HepG2 (cell line): ENCODE data around the gene RPL27A. TPM values are rescaled to one million over a fixed set of nuclear protein-coding genes. Genes with fewer than 3 reads are reported as not detected.

ENCODE experiments used
- AHR ChIP-seq: IDR thresholded peaks from 2 replicates; pipeline ENCODE4 v1.6.1; 2018; ENCODE audit warnings: missing genetic modification reagents, missing compliant biosample characterization
- HHEX ChIP-seq: IDR thresholded peaks from 2 replicates; pipeline ENCODE4 v1.6.1; 2016; ENCODE audit warnings: control low read depth
- HIC2 ChIP-seq: sonication (generic); formaldehyde crosslinking; IDR thresholded peaks from 2 replicates; pipeline ENCODE4 v1.9.0; 2022; ENCODE audit warnings: low read depth, missing genetic modification reagents
- HOXA9 ChIP-seq: sonication (generic); formaldehyde crosslinking; IDR thresholded peaks from 2 replicates; pipeline ENCODE4 v1.8.1; 2022; ENCODE audit warnings: missing genetic modification reagents, mild to moderate bottlenecking, moderate library complexity, borderline replicate concordance
- IRF9 ChIP-seq: sonication (generic); formaldehyde crosslinking; IDR thresholded peaks from 2 replicates; pipeline ENCODE4 v1.8.0; 2022; ENCODE audit warnings: missing genetic modification reagents, mild to moderate bottlenecking, borderline replicate concordance
- JARID2 ChIP-seq: sonication (generic); formaldehyde crosslinking; IDR thresholded peaks from 2 replicates; pipeline ENCODE4 v1.8.1; 2023; ENCODE audit warnings: missing genetic modification reagents, inconsistent platforms; ENCODE audit not compliant: insufficient replicate concordance
- KDM4B ChIP-seq: sonication (generic); formaldehyde crosslinking; IDR thresholded peaks from 2 replicates; pipeline ENCODE4 v1.4.0; 2020; ENCODE audit warnings: missing genetic modification reagents
- MTF1 ChIP-seq: sonication (generic); formaldehyde crosslinking; IDR thresholded peaks from 2 replicates; pipeline ENCODE4 v1.5.0; 2020; ENCODE audit warnings: missing genetic modification reagents
- MXD4 ChIP-seq: IDR thresholded peaks from 2 replicates; pipeline ENCODE4 v1.6.1; 2016; ENCODE audit warnings: mild to moderate bottlenecking, missing biosample characterization, missing genetic modification reagents
- NFIB ChIP-seq: sonication (generic); formaldehyde crosslinking; IDR thresholded peaks from 2 replicates; pipeline ENCODE4 v1.9.0; 2021; ENCODE audit warnings: missing genetic modification reagents, mild to moderate bottlenecking, borderline replicate concordance
- PAWR ChIP-seq: sonication (generic); formaldehyde crosslinking; IDR thresholded peaks from 2 replicates; pipeline ENCODE4 v1.4.0; 2020; ENCODE audit warnings: missing genetic modification reagents, mild to moderate bottlenecking, borderline replicate concordance
- PTBP1 ChIP-seq: fragments of 200-400 bp; formaldehyde crosslinking; IDR thresholded peaks from 2 replicates; pipeline ENCODE4 v1.6.1; 2018; ENCODE audit warnings: low read length, low read depth; ENCODE audit not compliant: poor library complexity, severe bottlenecking
- SALL1 ChIP-seq: sonication (generic); formaldehyde crosslinking; IDR thresholded peaks from 2 replicates; pipeline ENCODE4 v1.8.0; 2022; ENCODE audit warnings: mild to moderate bottlenecking, missing genetic modification reagents
- SRY ChIP-seq: sonication (generic); formaldehyde crosslinking; IDR thresholded peaks from 2 replicates; pipeline ENCODE4 v1.8.0; 2022; ENCODE audit warnings: mild to moderate bottlenecking, missing genetic modification reagents
- TARDBP ChIP-seq: sonication (generic); formaldehyde crosslinking; IDR thresholded peaks from 2 replicates; pipeline ENCODE4 v1.8.0; 2022; ENCODE audit warnings: mild to moderate bottlenecking, missing genetic modification reagents
- TEAD2 ChIP-seq: sonication (generic); formaldehyde crosslinking; IDR thresholded peaks from 2 replicates; pipeline ENCODE4 v1.9.0; 2021; ENCODE audit warnings: missing genetic modification reagents
- ZFP41 ChIP-seq: sonication (generic); formaldehyde crosslinking; IDR thresholded peaks from 2 replicates; pipeline ENCODE4 v1.4.0; 2020; ENCODE audit warnings: mild to moderate bottlenecking, missing genetic modification reagents, borderline replicate concordance
- ZNF251 ChIP-seq: sonication (generic); formaldehyde crosslinking; IDR thresholded peaks from 2 replicates; pipeline ENCODE4 v1.9.0; 2021; ENCODE audit warnings: mild to moderate bottlenecking, missing genetic modification reagents
- ZNF331 ChIP-seq: sonication (generic); formaldehyde crosslinking; IDR thresholded peaks from 2 replicates; pipeline ENCODE4 v1.4.0; 2020; ENCODE audit warnings: missing genetic modification reagents
- ZNF33A ChIP-seq: sonication (generic); formaldehyde crosslinking; IDR thresholded peaks from 2 replicates; pipeline ENCODE4 v1.5.1; 2020; ENCODE audit warnings: missing genetic modification reagents, mild to moderate bottlenecking, moderate library complexity, borderline replicate concordance
- ZNF503 ChIP-seq: sonication (generic); formaldehyde crosslinking; IDR thresholded peaks from 2 replicates; pipeline ENCODE4 v1.4.0; 2020; ENCODE audit warnings: missing genetic modification reagents
- ZNF574 ChIP-seq: sonication (generic); formaldehyde crosslinking; IDR thresholded peaks from 2 replicates; pipeline ENCODE4 v1.4.0; 2020; ENCODE audit warnings: missing genetic modification reagents
- polyA plus RNA-seq, 8 experiments: library from polyadenylated mRNA; depleted of rRNA in 3 of 8; stranded (reverse) in 7 of 8; unstranded in 1 of 8; fragments of >200 nt; fragmentation: Illumina TruSeq in 4 of 8; extraction: Trizol in 4 of 8; gene quantifications; 2 replicates each; pipeline versions ENCODE4 v1.2.1 to v1.2.3, GENCODE V29; 2011 to 2016; ENCODE audit warnings: low read depth in 4 of 8, missing spikeins in 1 of 8, mixed read lengths in 1 of 8; ENCODE audit not compliant: insufficient read depth in 1 of 8
- total RNA-seq, 5 experiments: library from RNA; depleted of rRNA; stranded (reverse); fragments of >200 nt; fragmentation: Illumina TruSeq; extraction: Trizol; gene quantifications; 2 replicates each; pipeline ENCODE4 v1.2.3, GENCODE V29; 2016; ENCODE audit warnings: low read depth in 1 of 5

Gene RPL27A
- total and polyA plus RNA-seq, 2 of the 13 experiments (the other 11 are each of a cell fraction or from before 2014, with no cell fraction given) = 1,531 to 2,153 TPM

GRCh38 chr11:8688414-8689362 is 6.1 kb downstream of the RPL27A start (continued):
- peak; percentile 94 for TF ChIP-seq ZNF574 (CRISPR knock-in tag)
- peak; percentile 69 for TF ChIP-seq KDM4B (CRISPR knock-in tag)
- no peak for TF ChIP-seq JARID2 (CRISPR knock-in tag)
- no peak for TF ChIP-seq ZNF251 (CRISPR knock-in tag)
- peak; percentile 80; the same call in 1 of the 2 replicates for TF ChIP-seq ZFP41 (CRISPR knock-in tag)
- TF ChIP-seq HOXA9 (CRISPR knock-in tag) = no peak
- TF ChIP-seq TEAD2 = no peak
- TF ChIP-seq HHEX = no peak
- TF ChIP-seq MTF1 = no peak; the same call in 1 of the 2 replicates
- peak; percentile 71 for TF ChIP-seq PTBP1
- peak; percentile 72; the same call in 1 of the 2 replicates for TF ChIP-seq ZNF503 (CRISPR knock-in tag)
- 0 out of 2 replicates have a peak, but pooled peaks have one; percentile 49 for TF ChIP-seq PAWR (CRISPR knock-in tag)
- no peak for TF ChIP-seq HIC2 (CRISPR knock-in tag)
- TF ChIP-seq TARDBP (CRISPR knock-in tag) = peak; percentile 95
- TF ChIP-seq NFIB (CRISPR knock-in tag) = no peak
- peak; percentile 81 for TF ChIP-seq AHR (CRISPR knock-in tag)
- peak; percentile 42 for TF ChIP-seq SRY (CRISPR knock-in tag)
- 0 out of 2 replicates have a peak, but pooled peaks have one; percentile 47 for TF ChIP-seq ZNF33A (CRISPR knock-in tag)
- peak; percentile 85 for TF ChIP-seq IRF9
- peak; percentile 85 for TF ChIP-seq SALL1 (CRISPR knock-in tag)
- no peak; the same call in 1 of the 2 replicates for TF ChIP-seq MXD4 (CRISPR knock-in tag)
- peak; percentile 84 for TF ChIP-seq ZNF331 (CRISPR knock-in tag)
